PC-9 (cell line): Measurements from ENCODE around the gene SLC44A4.

ENCODE experiments used
- CTCF ChIP-seq: fragments of 200-600 bp; sonication (generic); conservative IDR thresholded peaks from 2 replicates; pipeline ENCODE4 v1.6.1; 2017; ENCODE audit warnings: mixed run types, antibody characterized with exemption, mild to moderate bottlenecking, moderate library complexity
- EZH2 ChIP-seq: fragments of 200-600 bp; sonication (generic); IDR thresholded peaks from 2 replicates; pipeline ENCODE4 v1.8.0; 2017; ENCODE audit warnings: antibody characterized with exemption, low read depth

- TF ChIP-seq CTCF (no peak), EZH2 (no peak)
Observed at GRCh38 chr6:31927863-31928671, 49.3 kb upstream of the SLC44A4 start.
